Fibroblast of lung (primary cell): Measurements from ENCODE around the gene AP2B1.

ENCODE experiments used
- EZH2 ChIP-seq: IDR thresholded peaks from 2 replicates; pipeline ENCODE4 v1.5.1; 2012; ENCODE audit warnings: low read length, control low read depth, mild to moderate bottlenecking; ENCODE audit errors: missing control alignments
- TF ChIP-seq, protein P1 (sequence below), 2 donors: IDR thresholded peaks in 1 of 2; conservative IDR thresholded peaks in 1 of 2; 1 replicate in 1 of 2; 2 replicates in 1 of 2; pipeline ENCODE4 v1.5.1; 2011 to 2012; ENCODE audit warnings: low read length in 2 of 2, control low read depth in 1 of 2, inconsistent platforms in 1 of 2, low read depth in 1 of 2, mild to moderate bottlenecking in 1 of 2

- TF ChIP-seq, protein P1, sequence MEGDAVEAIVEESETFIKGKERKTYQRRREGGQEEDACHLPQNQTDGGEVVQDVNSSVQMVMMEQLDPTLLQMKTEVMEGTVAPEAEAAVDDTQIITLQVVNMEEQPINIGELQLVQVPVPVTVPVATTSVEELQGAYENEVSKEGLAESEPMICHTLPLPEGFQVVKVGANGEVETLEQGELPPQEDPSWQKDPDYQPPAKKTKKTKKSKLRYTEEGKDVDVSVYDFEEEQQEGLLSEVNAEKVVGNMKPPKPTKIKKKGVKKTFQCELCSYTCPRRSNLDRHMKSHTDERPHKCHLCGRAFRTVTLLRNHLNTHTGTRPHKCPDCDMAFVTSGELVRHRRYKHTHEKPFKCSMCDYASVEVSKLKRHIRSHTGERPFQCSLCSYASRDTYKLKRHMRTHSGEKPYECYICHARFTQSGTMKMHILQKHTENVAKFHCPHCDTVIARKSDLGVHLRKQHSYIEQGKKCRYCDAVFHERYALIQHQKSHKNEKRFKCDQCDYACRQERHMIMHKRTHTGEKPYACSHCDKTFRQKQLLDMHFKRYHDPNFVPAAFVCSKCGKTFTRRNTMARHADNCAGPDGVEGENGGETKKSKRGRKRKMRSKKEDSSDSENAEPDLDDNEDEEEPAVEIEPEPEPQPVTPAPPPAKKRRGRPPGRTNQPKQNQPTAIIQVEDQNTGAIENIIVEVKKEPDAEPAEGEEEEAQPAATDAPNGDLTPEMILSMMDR (conservative IDR thresholded peaks at IDR 0.05 in 1 of 2, IDR thresholded peaks at IDR 0.05 in 1 of 2; ENCODE audit: low read depth in 1 of 2, low read length in 2 of 2): no peak
- no peak for TF ChIP-seq EZH2
Observed at GRCh38 chr17:35716897-35717465, 129.9 kb downstream of the AP2B1 start.
